ENCODE measurements around the gene TWSG1. TPM values are rescaled to one million over a fixed set of nuclear protein-coding genes. Genes with fewer than 3 reads are reported as not detected.
"Not testable (repeated sequence)": the region's sequence is repeated elsewhere in the genome, so short reads cannot be mapped to it uniquely, and the experiment has no call there.

Gene TWSG1
- polyA plus RNA-seq, 10 donors, result 49.9 to 102 (median 68.1) TPM

- DNase-seq, result no peak
These were observed 112.8 kb downstream of the TWSG1 start for GRCh38 chr18:9447334-9447733.

GRCh38 chr18:9449600-9450414, 115.2 kb downstream of the TWSG1 start:
- DNase-seq, result peak in 1 of 3 donors; percentile 59

GRCh38 chr18:9450920-9451319, 116.3 kb downstream of the TWSG1 start:
- not testable (repeated sequence) for DNase-seq

Other genes with a start within 250 kb of the TWSG1 start
- gene NDUFV2, start 232.1 kb upstream of the TWSG1 start, polyA plus RNA-seq (ENCODE audit: insufficient read length in 10 of 10), result 100 to 1,000 TPM in 8 of 10 donors, 10 to 100 TPM in 2; 81.3 to 140 (median 121) TPM
- gene ANKRD12, start 198.0 kb upstream of the TWSG1 start, polyA plus RNA-seq (ENCODE audit: insufficient read length in 10 of 10), result 10 to 100 TPM; 16.3 to 24.1 (median 19.3) TPM
- 10 to 100 TPM; 35.8 to 53.3 (median 42.9) TPM for gene RALBP1, start 140.7 kb downstream of the TWSG1 start, polyA plus RNA-seq (ENCODE audit: insufficient read length in 10 of 10)

All from muscle of back (tissue), 11 donors.